Trophoblast cell (in vitro differentiated cells and primary cell): ENCODE data around the gene UIMC1.
A peak's percentile ranks its signal among the peaks of the same experiment; 100 is the strongest.

Experiments
- DNase-seq, 2 donors: peaks; one replicate each; pipeline ENCODE4 v3.0.0-alpha.2; 2016
- H2AFZ ChIP-seq: 2 replicates; pipeline ENCODE4 v1.6.1; 2013; ENCODE audit warnings: low read length, moderate library complexity, mild to moderate bottlenecking; ENCODE audit not compliant: insufficient read depth, poor library complexity
- H2AK5ac ChIP-seq: 2 replicates; pipeline ENCODE4 v1.6.1; 2013; ENCODE audit warnings: mild to moderate bottlenecking, low read length
- H2BK120ac ChIP-seq: 2 replicates; pipeline ENCODE4 v1.6.1; 2013; ENCODE audit warnings: low read length, mild to moderate bottlenecking, moderate library complexity; ENCODE audit not compliant: insufficient read depth, poor library complexity
- H2BK12ac ChIP-seq: 2 replicates; pipeline ENCODE4 v1.6.1; 2013; ENCODE audit warnings: mild to moderate bottlenecking, low read length, moderate library complexity
- H2BK5ac ChIP-seq: 2 replicates; pipeline ENCODE4 v1.6.1; 2013; ENCODE audit warnings: low read length, low read depth, moderate library complexity, mild to moderate bottlenecking; ENCODE audit not compliant: poor library complexity
- H3K14ac ChIP-seq: 2 replicates; pipeline ENCODE4 v1.6.1; 2013; ENCODE audit warnings: mild to moderate bottlenecking, low read length
- H3K18ac ChIP-seq: 2 replicates; pipeline ENCODE4 v1.6.1; 2013; ENCODE audit warnings: mild to moderate bottlenecking, low read length
- H3K23ac ChIP-seq: 2 replicates; pipeline ENCODE4 v1.6.1; 2013; ENCODE audit warnings: low read length
- H3K27ac ChIP-seq: 2 replicates; pipeline ENCODE4 v1.5.1; 2013; ENCODE audit warnings: low read depth, mild to moderate bottlenecking, inconsistent platforms, low read length, moderate library complexity
- H3K27me3 ChIP-seq: 2 replicates; pipeline ENCODE4 v1.6.1; 2013; ENCODE audit warnings: inconsistent platforms, mild to moderate bottlenecking, low read length, moderate library complexity; ENCODE audit not compliant: insufficient read depth
- H3K36me3 ChIP-seq, 2 experiments: 1 replicate in 1 of 2; 2 replicates in 1 of 2; pipeline ENCODE4 v1.6.1; 2013; ENCODE audit warnings: low read length in 2 of 2, mild to moderate bottlenecking in 2 of 2, moderate library complexity in 1 of 2; ENCODE audit not compliant: insufficient read depth in 2 of 2, control insufficient read depth in 1 of 2
- H3K4ac ChIP-seq: 2 replicates; pipeline ENCODE4 v1.6.1; 2013; ENCODE audit warnings: low read depth, mild to moderate bottlenecking, low read length, moderate library complexity
- H3K4me1 ChIP-seq, 2 experiments: 1 replicate in 1 of 2; 2 replicates in 1 of 2; pipeline ENCODE4 v1.6.1; 2013; ENCODE audit warnings: low read length in 2 of 2, mild to moderate bottlenecking in 2 of 2, moderate library complexity in 1 of 2; ENCODE audit not compliant: insufficient read depth in 2 of 2, control insufficient read depth in 1 of 2
- H3K4me2 ChIP-seq: 2 replicates; pipeline ENCODE4 v1.6.1; 2013; ENCODE audit warnings: inconsistent platforms, mild to moderate bottlenecking, low read length, moderate library complexity
- H3K4me3 ChIP-seq: 2 replicates; pipeline ENCODE4 v1.5.1; 2013; ENCODE audit warnings: mild to moderate bottlenecking, low read depth, low read length, inconsistent platforms
- H3K79me1 ChIP-seq: one replicate; pipeline ENCODE4 v1.6.1; 2013; ENCODE audit warnings: low read length
- H3K79me2 ChIP-seq: 2 replicates; pipeline ENCODE4 v1.6.1; 2013; ENCODE audit warnings: low read length, mild to moderate bottlenecking; ENCODE audit not compliant: control insufficient read depth, insufficient read depth, poor library complexity
- H3K9ac ChIP-seq: 2 replicates; pipeline ENCODE4 v1.6.1; 2013; ENCODE audit warnings: mild to moderate bottlenecking, low read length
- H3K9me3 ChIP-seq: 2 replicates; pipeline ENCODE4 v1.6.1; 2013; ENCODE audit warnings: low read depth, mild to moderate bottlenecking, control low read depth, inconsistent platforms, low read length; ENCODE audit not compliant: insufficient read depth
- H4K12ac ChIP-seq: 2 replicates; pipeline ENCODE4 v1.6.1; 2013; ENCODE audit warnings: low read depth, mild to moderate bottlenecking, low read length, moderate library complexity
- H4K8ac ChIP-seq: 2 replicates; pipeline ENCODE4 v1.6.1; 2013; ENCODE audit warnings: low read depth, mild to moderate bottlenecking, low read length, moderate library complexity
- H4K91ac ChIP-seq: one replicate; pipeline ENCODE4 v1.6.1; 2013; ENCODE audit warnings: low read depth, mild to moderate bottlenecking, low read length, moderate library complexity
- WGBS: extraction: QIAGEN DNeasy Blood & Tissue Kit; methylation state at CpG from one replicate; pipeline ENCODE4 v1.1.7; 2013; ENCODE audit warnings: missing lambda C conversion rate; ENCODE audit not compliant: insufficient read length, insufficient coverage; ENCODE audit errors: extremely low coverage; 5-methylcytosine and 5-hydroxymethylcytosine counted together

The UIMC1 gene

DNA sequence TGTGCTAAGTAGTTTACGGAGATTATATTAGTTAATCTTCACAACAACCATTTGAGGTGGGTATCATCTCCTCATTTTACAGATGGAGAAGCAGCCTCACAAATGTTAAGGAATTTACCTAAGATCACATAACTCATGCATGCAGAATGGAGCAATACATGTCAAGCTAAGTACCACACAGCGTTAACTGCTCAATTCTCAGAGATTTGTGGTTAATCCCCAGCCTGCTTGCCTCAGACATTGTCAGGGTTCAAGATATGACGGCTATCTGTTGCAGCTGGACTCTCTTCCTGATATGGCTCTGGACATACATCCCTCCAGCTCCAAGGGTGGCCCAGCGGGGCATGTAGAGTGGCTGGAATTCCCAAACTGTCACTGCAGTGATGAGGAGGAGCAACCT is 8.6 kb upstream of the UIMC1 start:
- no peaks in the 10 kb centered on the region for H3K79me2 ChIP-seq
- no peak overlapping the region for H2AFZ ChIP-seq
- no peak for DNase-seq
- H2BK12ac ChIP-seq = no peak overlapping the region
- H2AK5ac ChIP-seq = no peak overlapping the region
- H3K23ac ChIP-seq = peak overlapping the region; percentile 75
- H3K27me3 ChIP-seq = no peaks in the 10 kb centered on the region
- no peaks in the 10 kb centered on the region for H3K36me3 ChIP-seq
- no peak overlapping the region for H3K14ac ChIP-seq
- H3K4ac ChIP-seq = no peak overlapping the region
- H3K18ac ChIP-seq = no peak overlapping the region
- H4K8ac ChIP-seq = no peak overlapping the region
- H3K27ac ChIP-seq = no peak overlapping the region
- H2BK5ac ChIP-seq = no peak overlapping the region
- WGBS = no CpG with 5 or more reads among the region's 4 CpGs
- no peaks in the 10 kb centered on the region for H3K79me1 ChIP-seq
- H3K9ac ChIP-seq = peak overlapping the region; percentile 56
- H4K91ac ChIP-seq = no peak overlapping the region
- no peaks in the 10 kb centered on the region for H3K4me1 ChIP-seq
- H3K4me3 ChIP-seq = no peak overlapping the region
- H3K9me3 ChIP-seq = no peaks in the 10 kb centered on the region
- H3K4me2 ChIP-seq = no peak overlapping the region
- no peak overlapping the region for H2BK120ac ChIP-seq
- H4K12ac ChIP-seq = no peak overlapping the region

DNA sequence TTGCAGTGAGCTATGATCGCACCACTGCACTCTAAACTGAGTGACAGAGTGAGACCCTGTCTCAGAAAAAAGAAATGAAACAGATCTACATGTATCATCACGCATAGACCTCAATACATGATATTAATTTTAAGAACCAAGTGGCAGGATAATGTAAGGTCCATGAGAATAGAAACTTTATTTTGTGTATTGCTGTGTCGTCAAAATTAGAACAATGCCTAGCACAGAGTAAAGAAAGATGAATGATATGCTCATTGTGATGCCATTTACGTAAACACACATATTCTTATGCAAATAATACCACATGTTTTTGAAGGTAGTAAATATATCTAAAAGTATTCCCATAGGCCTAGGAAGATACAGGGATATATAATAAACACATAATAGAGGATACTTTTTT is 3.6 kb upstream of the UIMC1 start:
- Histone ChIP-seq H3K4me2 (no peak overlapping the region), H3K79me2 (peaks cover 5% of the 10 kb centered on the region), H3K4ac (no peak overlapping the region), H3K36me3 (no peaks in the 10 kb centered on the region), H3K4me3 (no peak overlapping the region), H3K4me1 (peaks cover 0 to 5% of the 10 kb centered on the region in 2 experiments), H3K18ac (no peak overlapping the region), H2AK5ac (no peak overlapping the region), H2BK5ac (no peak overlapping the region), H2BK12ac (no peak overlapping the region), H3K27me3 (no peaks in the 10 kb centered on the region), H3K79me1 (peaks cover 11% of the 10 kb centered on the region), H3K23ac (no peak overlapping the region), H2BK120ac (no peak overlapping the region), H4K91ac (no peak overlapping the region), H2AFZ (no peak overlapping the region), H3K9me3 (peaks cover 1% of the 10 kb centered on the region), H4K8ac (no peak overlapping the region), H4K12ac (no peak overlapping the region), H3K9ac (no peak overlapping the region), H3K14ac (no peak overlapping the region), H3K27ac (no peak overlapping the region)
- DNase-seq = no peak
- no CpG with 5 or more reads among the region's 4 CpGs for WGBS

DNA sequence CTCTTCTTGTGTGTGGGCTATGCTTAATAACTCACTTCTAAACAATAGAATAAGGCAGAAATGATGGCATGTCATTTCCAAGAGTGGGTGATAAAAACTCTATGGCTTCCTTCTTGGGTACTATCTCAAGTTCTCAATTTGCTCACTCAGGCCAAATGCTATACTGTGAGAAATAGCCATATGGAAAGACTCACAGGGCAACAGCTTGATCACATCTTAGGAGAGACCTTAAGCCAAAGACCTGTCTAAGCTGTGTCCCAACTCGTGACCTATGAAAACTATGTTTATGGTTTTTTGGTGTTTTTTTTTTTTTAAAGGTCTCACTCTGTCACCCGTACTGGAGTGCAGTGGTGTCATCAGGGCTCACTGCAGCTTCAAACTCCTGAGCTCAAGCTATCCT is 2.1 kb upstream of the UIMC1 start:
- no peak for DNase-seq
- H3K36me3 ChIP-seq = no peaks in the 10 kb centered on the region
- H2BK12ac ChIP-seq = no peak overlapping the region
- no peak overlapping the region for H4K12ac ChIP-seq
- H2AK5ac ChIP-seq = no peak overlapping the region
- no peak overlapping the region for H3K27ac ChIP-seq
- no peak overlapping the region for H4K91ac ChIP-seq
- H3K79me1 ChIP-seq = peaks cover 11% of the 10 kb centered on the region
- no CpG with 5 or more reads among the region's 2 CpGs for WGBS
- no peak overlapping the region for H4K8ac ChIP-seq
- no peak overlapping the region for H2AFZ ChIP-seq
- no peak overlapping the region for H3K4me3 ChIP-seq
- peaks cover 11% of the 10 kb centered on the region for H3K79me2 ChIP-seq
- no peak overlapping the region for H3K4ac ChIP-seq
- no peaks in the 10 kb centered on the region for H3K27me3 ChIP-seq
- H2BK120ac ChIP-seq = no peak overlapping the region
- peaks cover 1% of the 10 kb centered on the region for H3K9me3 ChIP-seq
- H3K14ac ChIP-seq = no peak overlapping the region
- H3K9ac ChIP-seq = no peak overlapping the region
- H3K4me1 ChIP-seq = peaks cover 2 to 5% of the 10 kb centered on the region in 2 experiments
- H2BK5ac ChIP-seq = no peak overlapping the region
- no peak overlapping the region for H3K18ac ChIP-seq
- no peak overlapping the region for H3K23ac ChIP-seq
- H3K4me2 ChIP-seq = no peak overlapping the region

DNA sequence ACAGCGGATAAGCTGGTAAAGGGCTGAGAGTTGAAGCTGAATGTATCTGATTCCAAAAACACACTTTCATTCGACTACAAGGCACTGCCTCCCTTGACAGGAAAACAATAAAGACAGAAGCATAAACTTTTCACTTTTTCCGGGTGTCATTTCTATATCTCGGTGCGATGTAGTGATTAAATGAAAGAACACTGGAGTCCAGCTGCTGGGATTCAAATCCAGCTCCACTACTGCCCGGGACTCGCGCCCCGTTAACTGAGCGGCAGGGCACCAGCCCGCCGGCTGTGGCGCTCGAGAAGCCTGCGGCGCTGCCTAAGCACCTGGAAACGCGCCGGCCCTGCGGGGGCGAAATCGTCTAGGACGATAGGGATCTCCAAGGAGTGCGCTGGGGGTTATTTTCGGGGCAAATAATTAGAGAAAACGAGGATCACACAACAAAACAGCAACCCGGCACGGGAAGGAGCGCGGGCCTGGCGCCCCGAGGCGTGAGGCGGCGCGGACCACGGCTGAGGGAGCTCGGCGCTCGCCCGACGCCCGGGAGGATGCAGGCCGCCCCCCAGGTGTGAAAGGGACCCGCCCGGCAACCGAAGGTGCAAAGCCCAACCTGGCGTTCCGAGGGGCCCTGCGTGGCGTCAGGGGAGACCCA is 837 bp downstream of the UIMC1 start:
- peak overlapping the region; percentile 82 for H3K9ac ChIP-seq
- peak overlapping the region; percentile 93 for H3K4me3 ChIP-seq
- DNase-seq = peak; percentile 74 to 77
- H3K14ac ChIP-seq = peak overlapping the region; percentile 83
- no CpG with 5 or more reads among the region's 51 CpGs for WGBS
- H3K4me1 ChIP-seq = peaks cover 3 to 5% of the 10 kb centered on the region in 2 experiments
- peak overlapping the region; percentile 91 for H3K27ac ChIP-seq
- peak overlapping the region; percentile 73 for H3K4me2 ChIP-seq
- H3K18ac ChIP-seq = peak overlapping the region; percentile 27
- peak overlapping the region; percentile 43 for H4K12ac ChIP-seq
- no peaks in the 10 kb centered on the region for H3K27me3 ChIP-seq
- no peaks in the 10 kb centered on the region for H3K36me3 ChIP-seq
- H3K9me3 ChIP-seq = peaks cover 1% of the 10 kb centered on the region
- H3K23ac ChIP-seq = no peak overlapping the region
- H4K91ac ChIP-seq = peak overlapping the region; percentile 92
- peak overlapping the region; percentile 73 for H4K8ac ChIP-seq
- peak overlapping the region; percentile 11 for H2AK5ac ChIP-seq
- peaks cover 11% of the 10 kb centered on the region for H3K79me1 ChIP-seq
- peaks cover 11% of the 10 kb centered on the region for H3K79me2 ChIP-seq
- H3K4ac ChIP-seq = peak overlapping the region; percentile 97
- peak overlapping the region; percentile 62 for H2BK120ac ChIP-seq
- H2BK12ac ChIP-seq = no peak overlapping the region
- peak overlapping the region; percentile 68 for H2BK5ac ChIP-seq
- peak overlapping the region; percentile 75 for H2AFZ ChIP-seq
